Measurements from ENCODE around the gene TSPAN19. TPM values are rescaled to one million over a fixed set of nuclear protein-coding genes. Genes with fewer than 3 reads are reported as not detected.

TSPAN19 gene
- total and polyA plus RNA-seq, 9 of the 15 experiments (the other 6 are each of a cell fraction or from before 2014, with no cell fraction given): not detected

GRCh38 chr12:84969226-84969625, 66.9 kb downstream of the TSPAN19 start (continued):
- TF ChIP-seq UBTF (IDR thresholded peaks at IDR 0.05; ENCODE audit: borderline replicate concordance in 1 of 2, low read depth in 2 of 2, low read length in 2 of 2): no peak
- TF ChIP-seq NONO (IDR thresholded peaks at IDR 0.05; ENCODE audit: low read depth in 2 of 2, low read length in 1 of 2): no peak
- TF ChIP-seq GATAD2A (IDR thresholded peaks at IDR 0.05): no peak
- TF ChIP-seq ZMIZ1 (IDR thresholded peaks at IDR 0.05; ENCODE audit: low read depth in 2 of 2, low read length in 2 of 2): no peak
- TF ChIP-seq GATA2 (CRISPR knock-in tag; IDR thresholded peaks at IDR 0.05): no peak
- no peak for TF ChIP-seq GMEB1 (CRISPR knock-in tag; IDR thresholded peaks at IDR 0.05)
- TF ChIP-seq EGR1 (conservative IDR thresholded peaks at IDR 0.05): no peak
- no peak for TF ChIP-seq ZBTB1 (CRISPR knock-in tag; IDR thresholded peaks at IDR 0.05; ENCODE audit: borderline replicate concordance, low read depth)
- no peak for TF ChIP-seq ZBED1 (IDR thresholded peaks at IDR 0.05)
- TF ChIP-seq MTA1 (IDR thresholded peaks at IDR 0.05; ENCODE audit: borderline replicate concordance): no peak
- no peak for TF ChIP-seq STAT5B (CRISPR knock-in tag; IDR thresholded peaks at IDR 0.05)
- no peak for TF ChIP-seq SLC30A9 (CRISPR knock-in tag; IDR thresholded peaks at IDR 0.05)
- TF ChIP-seq HMG20A (CRISPR knock-in tag; conservative IDR thresholded peaks at IDR 0.05): no peak

Other genes with a start within 250 kb of the TSPAN19 start
- gene SLC6A15, start 123.5 kb downstream of the TSPAN19 start, total RNA-seq (2014; rRNA removed): not detected in 2 replicates
- gene SLC6A15, start 123.5 kb downstream of the TSPAN19 start, total RNA-seq (2014; rRNA removed; fragmentation: Illumina TruSeq; extraction: Trizol): not detected in 2 replicates
- gene SLC6A15, start 123.5 kb downstream of the TSPAN19 start, total RNA-seq (2015; rRNA removed; fragmentation: Illumina TruSeq; extraction: Trizol): not detected in 2 replicates
- not detected in 2 replicates for gene SLC6A15, start 123.5 kb downstream of the TSPAN19 start, total RNA-seq (2021)
- gene SLC6A15, start 123.5 kb downstream of the TSPAN19 start, polyA plus RNA-seq (2011; rRNA removed): not detected in 2 replicates
- not detected in 2 replicates for gene SLC6A15, start 123.5 kb downstream of the TSPAN19 start, polyA plus RNA-seq (2014; fragmentation: Illumina TruSeq; extraction: Trizol)
- not detected for gene SLC6A15, start 123.5 kb downstream of the TSPAN19 start, polyA plus RNA-seq (2014; fragmentation: Nextera tagmentation; extraction: Ambion mirVana)
- gene SLC6A15, start 123.5 kb downstream of the TSPAN19 start, polyA plus RNA-seq (2014; rRNA removed): not detected in 2 replicates
- not detected in 2 replicates for gene LRRIQ1, start 74 bp upstream of the TSPAN19 start, total RNA-seq (2014; rRNA removed)
- gene LRRIQ1, start 74 bp upstream of the TSPAN19 start, total RNA-seq (2014; rRNA removed; fragmentation: Illumina TruSeq; extraction: Trizol): not detected in 2 replicates
- not detected in 2 replicates for gene LRRIQ1, start 74 bp upstream of the TSPAN19 start, total RNA-seq (2015; rRNA removed; fragmentation: Illumina TruSeq; extraction: Trizol)
- gene LRRIQ1, start 74 bp upstream of the TSPAN19 start, total RNA-seq (2021): not detected in 2 replicates
- not detected in 2 replicates for gene LRRIQ1, start 74 bp upstream of the TSPAN19 start, polyA plus RNA-seq (2011; rRNA removed)
- gene LRRIQ1, start 74 bp upstream of the TSPAN19 start, polyA plus RNA-seq (2014; fragmentation: Illumina TruSeq; extraction: Trizol): not detected in 2 replicates
- gene LRRIQ1, start 74 bp upstream of the TSPAN19 start, polyA plus RNA-seq (2014; fragmentation: Nextera tagmentation; extraction: Ambion mirVana): not detected
- not detected in 2 replicates for gene LRRIQ1, start 74 bp upstream of the TSPAN19 start, polyA plus RNA-seq (2014; rRNA removed)
- 0.09 and 0.20 TPM in 2 replicates for gene ALX1, start 243.9 kb upstream of the TSPAN19 start, total RNA-seq (2014; rRNA removed)
- gene ALX1, start 243.9 kb upstream of the TSPAN19 start, total RNA-seq (2014; rRNA removed; fragmentation: Illumina TruSeq; extraction: Trizol): not detected in 2 replicates
- 0.11 TPM in 2 replicates for gene ALX1, start 243.9 kb upstream of the TSPAN19 start, total RNA-seq (2015; rRNA removed; fragmentation: Illumina TruSeq; extraction: Trizol)
- 0.13 TPM in 1 of 2 replicates, not detected in the other for gene ALX1, start 243.9 kb upstream of the TSPAN19 start, total RNA-seq (2021)
- gene ALX1, start 243.9 kb upstream of the TSPAN19 start, polyA plus RNA-seq (2011; rRNA removed): 0.11 and 0.19 TPM in 2 replicates
- not detected in 2 replicates for gene ALX1, start 243.9 kb upstream of the TSPAN19 start, polyA plus RNA-seq (2014; fragmentation: Illumina TruSeq; extraction: Trizol)
- under 1 TPM; 0.11 to 0.31 TPM for gene ALX1, start 243.9 kb upstream of the TSPAN19 start, polyA plus RNA-seq (2014; fragmentation: Nextera tagmentation; extraction: Ambion mirVana)
- 0.11 TPM in 1 of 2 replicates, not detected in the other for gene ALX1, start 243.9 kb upstream of the TSPAN19 start, polyA plus RNA-seq (2014; rRNA removed)

Measured in K562 (cell line).